ENCODE results near the gene ATG101. TPM values are rescaled to one million over a fixed set of nuclear protein-coding genes. Genes with fewer than 3 reads are reported as not detected.
"Not testable (repeated sequence)": the region's sequence is repeated elsewhere in the genome, so short reads cannot be mapped to it uniquely, and the experiment has no call there.

Gene ATG101
- total RNA-seq, 1 experiment from 2014 or later, result 64.9 TPM

DNA sequence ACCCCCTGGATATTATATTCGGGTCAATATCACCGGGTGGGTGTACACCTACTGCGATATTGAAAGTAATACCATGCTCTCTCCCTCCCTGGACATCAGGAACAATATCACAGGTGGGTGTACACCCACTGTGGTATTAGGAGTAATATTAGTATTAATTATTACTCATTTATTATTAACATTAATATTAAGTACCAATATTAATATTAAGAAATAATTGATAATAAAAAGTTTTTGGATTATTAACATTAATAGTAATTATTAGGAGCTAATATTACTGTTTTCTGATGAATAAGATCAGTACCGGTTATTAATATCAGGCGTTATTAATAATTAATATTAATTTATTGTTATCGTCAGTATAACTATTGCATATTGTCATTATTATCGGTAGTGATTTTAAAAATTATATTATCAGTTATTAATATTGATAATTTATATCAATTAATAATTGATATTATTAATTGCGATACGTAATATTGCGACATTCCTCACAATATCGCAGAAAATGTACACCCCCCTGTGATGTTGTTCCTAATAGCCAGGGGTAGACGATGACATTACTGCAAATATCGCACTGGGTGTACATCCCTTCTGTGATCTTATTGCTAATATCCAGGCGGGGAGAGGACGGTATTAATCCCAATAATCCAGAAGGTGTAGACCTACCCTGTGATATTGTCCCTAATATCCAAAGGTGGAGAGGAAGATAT lies 26.7 kb downstream of the ATG101 start:
- DNase-seq (ENCODE audit: low read depth, low spot score) (no peak), ATAC-seq (no peak)
- no peaks in the 10 kb centered on the region for H3K9me3 ChIP-seq (ENCODE audit: control insufficient read depth, insufficient read depth, low read depth, low read length)
- intact Hi-C loops (cut with micrococcal nuclease; ENCODE audit: unreplicated experiment), result no loop called here
- ChIA-PET POLR2A (no interaction called here), CTCF (interaction anchor here (0.6 kb wide), 1 partner anchor 463 kb away, joined by 3 read pairs; no protein-coding TSS in a partner anchor)
- H3K36me3 ChIP-seq (ENCODE audit: control insufficient read depth, insufficient read depth, low read length), result no peaks in the 10 kb centered on the region
- no peak overlapping the region for H3K27ac ChIP-seq (ENCODE audit: low read length)
- no peak overlapping the region for H3K4me3 ChIP-seq (ENCODE audit: low read depth in 2 of 2, low read length in 2 of 2)
- in situ Hi-C loops (cut with HindIII; ENCODE audit: low pct_unique_long_range_greater_than_20kb, low sequenced_read_pairs), result no loop called here
- peaks cover 18% of the 10 kb centered on the region for H3K27me3 ChIP-seq (ENCODE audit: control insufficient read depth, insufficient read depth, low read length)
- no peaks in the 10 kb centered on the region; the same call in 1 of the 2 replicates for H3K4me1 ChIP-seq (ENCODE audit: control insufficient read depth, insufficient read depth, low read length)
- BruUV-seq (replicated peaks), result no TSS peak
- TF ChIP-seq SIN3A (IDR thresholded peaks at IDR 0.05; ENCODE audit: borderline replicate concordance, insufficient read depth, low read depth, low read length), result no peak
- TF ChIP-seq TCF7L2 (IDR thresholded peaks at IDR 0.05; ENCODE audit: low read depth, low read length), result no peak
- TF ChIP-seq, protein P1, sequence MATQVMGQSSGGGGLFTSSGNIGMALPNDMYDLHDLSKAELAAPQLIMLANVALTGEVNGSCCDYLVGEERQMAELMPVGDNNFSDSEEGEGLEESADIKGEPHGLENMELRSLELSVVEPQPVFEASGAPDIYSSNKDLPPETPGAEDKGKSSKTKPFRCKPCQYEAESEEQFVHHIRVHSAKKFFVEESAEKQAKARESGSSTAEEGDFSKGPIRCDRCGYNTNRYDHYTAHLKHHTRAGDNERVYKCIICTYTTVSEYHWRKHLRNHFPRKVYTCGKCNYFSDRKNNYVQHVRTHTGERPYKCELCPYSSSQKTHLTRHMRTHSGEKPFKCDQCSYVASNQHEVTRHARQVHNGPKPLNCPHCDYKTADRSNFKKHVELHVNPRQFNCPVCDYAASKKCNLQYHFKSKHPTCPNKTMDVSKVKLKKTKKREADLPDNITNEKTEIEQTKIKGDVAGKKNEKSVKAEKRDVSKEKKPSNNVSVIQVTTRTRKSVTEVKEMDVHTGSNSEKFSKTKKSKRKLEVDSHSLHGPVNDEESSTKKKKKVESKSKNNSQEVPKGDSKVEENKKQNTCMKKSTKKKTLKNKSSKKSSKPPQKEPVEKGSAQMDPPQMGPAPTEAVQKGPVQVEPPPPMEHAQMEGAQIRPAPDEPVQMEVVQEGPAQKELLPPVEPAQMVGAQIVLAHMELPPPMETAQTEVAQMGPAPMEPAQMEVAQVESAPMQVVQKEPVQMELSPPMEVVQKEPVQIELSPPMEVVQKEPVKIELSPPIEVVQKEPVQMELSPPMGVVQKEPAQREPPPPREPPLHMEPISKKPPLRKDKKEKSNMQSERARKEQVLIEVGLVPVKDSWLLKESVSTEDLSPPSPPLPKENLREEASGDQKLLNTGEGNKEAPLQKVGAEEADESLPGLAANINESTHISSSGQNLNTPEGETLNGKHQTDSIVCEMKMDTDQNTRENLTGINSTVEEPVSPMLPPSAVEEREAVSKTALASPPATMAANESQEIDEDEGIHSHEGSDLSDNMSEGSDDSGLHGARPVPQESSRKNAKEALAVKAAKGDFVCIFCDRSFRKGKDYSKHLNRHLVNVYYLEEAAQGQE (IDR thresholded peaks at IDR 0.05; ENCODE audit: insufficient read depth in 1 of 2, low read depth in 2 of 2, low read length in 1 of 2), result no peak
- TF ChIP-seq, protein P2, sequence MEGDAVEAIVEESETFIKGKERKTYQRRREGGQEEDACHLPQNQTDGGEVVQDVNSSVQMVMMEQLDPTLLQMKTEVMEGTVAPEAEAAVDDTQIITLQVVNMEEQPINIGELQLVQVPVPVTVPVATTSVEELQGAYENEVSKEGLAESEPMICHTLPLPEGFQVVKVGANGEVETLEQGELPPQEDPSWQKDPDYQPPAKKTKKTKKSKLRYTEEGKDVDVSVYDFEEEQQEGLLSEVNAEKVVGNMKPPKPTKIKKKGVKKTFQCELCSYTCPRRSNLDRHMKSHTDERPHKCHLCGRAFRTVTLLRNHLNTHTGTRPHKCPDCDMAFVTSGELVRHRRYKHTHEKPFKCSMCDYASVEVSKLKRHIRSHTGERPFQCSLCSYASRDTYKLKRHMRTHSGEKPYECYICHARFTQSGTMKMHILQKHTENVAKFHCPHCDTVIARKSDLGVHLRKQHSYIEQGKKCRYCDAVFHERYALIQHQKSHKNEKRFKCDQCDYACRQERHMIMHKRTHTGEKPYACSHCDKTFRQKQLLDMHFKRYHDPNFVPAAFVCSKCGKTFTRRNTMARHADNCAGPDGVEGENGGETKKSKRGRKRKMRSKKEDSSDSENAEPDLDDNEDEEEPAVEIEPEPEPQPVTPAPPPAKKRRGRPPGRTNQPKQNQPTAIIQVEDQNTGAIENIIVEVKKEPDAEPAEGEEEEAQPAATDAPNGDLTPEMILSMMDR (IDR thresholded peaks at IDR 0.05), result no peak
- TF ChIP-seq POLR2AphosphoS5 (IDR thresholded peaks at IDR 0.05; ENCODE audit: low read depth, low read length), result no peak

DNA sequence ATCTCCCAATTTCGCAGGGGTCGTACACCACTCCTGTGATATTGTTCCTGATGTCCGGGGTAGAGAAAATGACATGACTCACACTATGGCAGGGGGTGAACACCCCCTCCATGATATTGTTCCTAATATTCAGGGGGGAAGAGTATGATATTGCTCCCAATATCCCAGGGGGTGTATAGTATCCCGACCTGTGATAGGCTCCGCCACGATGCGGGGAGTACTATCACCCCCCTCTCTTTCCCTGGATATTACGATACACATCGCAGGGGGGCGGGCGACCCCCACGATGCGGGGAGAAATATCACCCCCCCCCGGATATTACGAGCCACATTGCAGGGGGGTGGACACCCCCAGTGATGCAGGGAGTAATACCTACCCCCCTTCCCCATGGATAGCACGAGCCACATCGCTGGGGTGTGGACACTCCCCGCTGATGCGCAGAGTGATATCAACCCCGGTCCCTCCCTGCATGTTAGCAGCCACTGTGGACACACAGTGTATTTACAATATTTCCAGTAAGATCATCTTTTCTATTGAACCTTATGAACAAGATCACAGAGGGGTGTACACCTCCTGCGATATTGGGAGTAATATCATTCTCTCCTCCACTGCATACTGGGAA lies 27.4 kb downstream of the ATG101 start:
- no TSS peak for BruUV-seq (replicated peaks)
- Histone ChIP-seq H3K4me3 (ENCODE audit: low read depth in 2 of 2, low read length in 2 of 2) (no peak overlapping the region), H3K36me3 (ENCODE audit: control insufficient read depth, insufficient read depth, low read length) (no peaks in the 10 kb centered on the region), H3K9me3 (ENCODE audit: control insufficient read depth, insufficient read depth, low read depth, low read length) (no peaks in the 10 kb centered on the region), H3K27ac (ENCODE audit: low read length) (no peak overlapping the region), H3K27me3 (ENCODE audit: control insufficient read depth, insufficient read depth, low read length) (peaks cover 15% of the 10 kb centered on the region), H3K4me1 (ENCODE audit: control insufficient read depth, insufficient read depth, low read length) (no peaks in the 10 kb centered on the region; the same call in 1 of the 2 replicates)
- DNase-seq (ENCODE audit: low read depth, low spot score) (no peak), ATAC-seq (0 out of 2 replicates have a peak, but pooled peaks have one; percentile 63)
- ChIA-PET POLR2A (no interaction called here), CTCF (interaction anchor here (0.6 kb wide), 1 partner anchor 463 kb away, joined by 3 read pairs; no protein-coding TSS in a partner anchor)
- TF ChIP-seq POLR2AphosphoS5 (IDR thresholded peaks at IDR 0.05; ENCODE audit: low read depth, low read length), result no peak
- no peak for TF ChIP-seq TCF7L2 (IDR thresholded peaks at IDR 0.05; ENCODE audit: low read depth, low read length)
- TF ChIP-seq SIN3A (IDR thresholded peaks at IDR 0.05; ENCODE audit: borderline replicate concordance, insufficient read depth, low read depth, low read length), result no peak
- TF ChIP-seq, protein P1 (IDR thresholded peaks at IDR 0.05; ENCODE audit: insufficient read depth in 1 of 2, low read depth in 2 of 2, low read length in 1 of 2), result no peak
- TF ChIP-seq, protein P2 (IDR thresholded peaks at IDR 0.05), result no peak
- intact Hi-C loops (cut with micrococcal nuclease; ENCODE audit: unreplicated experiment) (no loop called here), in situ Hi-C loops (cut with HindIII; ENCODE audit: low pct_unique_long_range_greater_than_20kb, low sequenced_read_pairs) (no loop called here)

- not testable (repeated sequence) for BruUV-seq (replicated peaks)
Observed at GRCh38 chr12:52104431-52105089, 34.8 kb downstream of the ATG101 start.

More at GRCh38 chr12:52104431-52105089, 34.8 kb downstream of the ATG101 start:
- H3K36me3 ChIP-seq (ENCODE audit: control insufficient read depth, insufficient read depth, low read length); DNase-seq (ENCODE audit: low read depth, low spot score); CTCF ChIA-PET; H3K9me3 ChIP-seq (ENCODE audit: control insufficient read depth, insufficient read depth, low read depth, low read length); H3K27ac ChIP-seq (ENCODE audit: low read length); intact Hi-C loops (cut with micrococcal nuclease; ENCODE audit: unreplicated experiment); POLR2A ChIA-PET; ATAC-seq; H3K4me1 ChIP-seq (ENCODE audit: control insufficient read depth, insufficient read depth, low read length); H3K27me3 ChIP-seq (ENCODE audit: control insufficient read depth, insufficient read depth, low read length); H3K4me3 ChIP-seq (ENCODE audit: low read depth in 2 of 2, low read length in 2 of 2); in situ Hi-C loops (cut with HindIII; ENCODE audit: low pct_unique_long_range_greater_than_20kb, low sequenced_read_pairs): not testable (repeated sequence)
